ENCODE results near the gene ADAM12. TPM values are rescaled to one million over a fixed set of nuclear protein-coding genes. Genes with fewer than 3 reads are reported as not detected.

Gene ADAM12
- total RNA-seq, 2 donors from 2014 or later: 0.14 to 1.9 TPM

- Histone ChIP-seq H3K9me3 (no peaks in the 10 kb centered on the region), H3K27me3 (replicated peaks; ENCODE audit: insufficient read depth) (no peaks in the 10 kb centered on the region), H3K27ac (no peak overlapping the region), H3K4me3 (no peak overlapping the region), H3K36me3 (no peaks in the 10 kb centered on the region), H3K4me1 (replicated peaks) (no peaks in the 10 kb centered on the region)
- 84% methylated on average over 4 of the region's 4 CpGs for WGBS
- no peak for DNase-seq (ENCODE audit: low spot score)
- no peak for TF ChIP-seq POLR2AphosphoS5 (IDR thresholded peaks at IDR 0.05)
- TF ChIP-seq POLR2A (IDR thresholded peaks at IDR 0.05): no peak
- no peak for TF ChIP-seq CTCF (IDR thresholded peaks at IDR 0.05)
- intact Hi-C loops (cut with DNase I): no loop called here
These were observed 224.8 kb downstream of the ADAM12 start for GRCh38 chr10:126163506-126163905.

DNA sequence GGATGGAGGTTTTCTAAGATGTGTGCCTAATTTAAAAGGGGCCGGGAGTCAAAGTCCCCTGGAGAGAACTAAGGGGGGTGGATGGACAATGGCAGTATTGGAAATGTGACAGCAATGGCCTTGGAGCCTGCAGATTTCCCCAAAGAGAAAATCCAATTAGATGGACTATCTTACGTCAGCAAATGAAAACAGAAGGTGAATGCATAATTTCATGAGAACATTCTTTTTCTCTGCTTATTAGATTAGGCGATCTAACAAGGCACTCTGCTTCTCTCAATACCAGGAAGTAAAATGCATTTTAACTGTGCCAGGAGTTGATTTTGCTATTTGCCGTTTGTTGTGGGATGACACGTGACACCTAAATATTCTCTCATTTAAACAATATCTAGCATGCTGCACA lies 226.6 kb downstream of the ADAM12 start:
- WGBS: 70% methylated on average over 5 of the region's 5 CpGs
- TF ChIP-seq POLR2AphosphoS5 (IDR thresholded peaks at IDR 0.05) (no peak), POLR2A (IDR thresholded peaks at IDR 0.05) (no peak), CTCF (IDR thresholded peaks at IDR 0.05) (no peak)
- H3K27ac ChIP-seq: no peak overlapping the region
- no peaks in the 10 kb centered on the region for H3K9me3 ChIP-seq
- no peak for DNase-seq (ENCODE audit: low spot score)
- intact Hi-C loops (cut with DNase I): no loop called here
- H3K4me3 ChIP-seq: no peak overlapping the region
- H3K4me1 ChIP-seq (replicated peaks): no peaks in the 10 kb centered on the region
- H3K36me3 ChIP-seq: no peaks in the 10 kb centered on the region
- no peaks in the 10 kb centered on the region for H3K27me3 ChIP-seq (replicated peaks; ENCODE audit: insufficient read depth)

DNA sequence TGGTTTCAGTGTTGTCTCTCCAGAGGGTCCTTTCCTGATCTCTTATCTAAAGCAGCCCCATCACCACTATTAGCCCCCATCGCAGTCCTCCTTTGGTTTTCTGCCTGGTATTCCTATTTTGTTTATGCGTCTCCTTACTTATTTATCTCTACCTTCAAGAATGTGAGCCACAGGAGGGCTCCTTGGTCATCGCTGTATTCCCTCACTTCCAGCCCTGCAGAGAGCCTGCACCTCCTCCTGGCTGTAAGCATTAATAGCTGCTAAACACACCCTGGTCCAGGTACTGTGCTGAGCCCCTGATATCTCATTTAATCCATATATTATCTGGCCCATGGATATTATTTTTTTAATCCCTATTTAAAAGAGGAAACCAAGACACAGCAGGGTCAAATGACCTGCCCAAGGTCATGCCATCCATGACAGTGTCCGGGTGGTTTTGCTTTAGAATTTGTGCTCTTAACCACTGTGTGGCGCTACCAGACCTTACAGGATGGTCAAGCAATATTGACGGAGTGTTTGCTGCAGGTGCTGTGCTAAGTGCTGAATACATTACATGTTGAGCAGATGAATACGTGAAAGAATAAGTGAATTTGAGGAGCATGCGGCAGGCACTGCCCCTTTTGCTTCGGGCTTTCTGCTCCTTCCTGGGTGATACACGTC lies 227.2 kb downstream of the ADAM12 start:
- no peaks in the 10 kb centered on the region for H3K9me3 ChIP-seq
- no peaks in the 10 kb centered on the region for H3K36me3 ChIP-seq
- no peak for DNase-seq (ENCODE audit: low spot score)
- no peak for TF ChIP-seq CTCF (IDR thresholded peaks at IDR 0.05)
- WGBS: 86% methylated on average over 10 of the region's 10 CpGs
- H3K27me3 ChIP-seq (replicated peaks; ENCODE audit: insufficient read depth): no peaks in the 10 kb centered on the region
- H3K4me1 ChIP-seq (replicated peaks): no peaks in the 10 kb centered on the region
- no peak overlapping the region for H3K4me3 ChIP-seq
- H3K27ac ChIP-seq: no peak overlapping the region
- intact Hi-C loops (cut with DNase I): no loop called here

- Histone ChIP-seq H3K4me3 (no peak overlapping the region), H3K27me3 (replicated peaks; ENCODE audit: insufficient read depth) (no peaks in the 10 kb centered on the region), H3K27ac (no peak overlapping the region), H3K9me3 (no peaks in the 10 kb centered on the region), H3K36me3 (no peaks in the 10 kb centered on the region), H3K4me1 (replicated peaks) (no peaks in the 10 kb centered on the region)
- DNase-seq (ENCODE audit: low spot score): no peak
- TF ChIP-seq CTCF (IDR thresholded peaks at IDR 0.05) (no peak), POLR2AphosphoS5 (IDR thresholded peaks at IDR 0.05) (no peak), POLR2A (IDR thresholded peaks at IDR 0.05) (no peak)
- 75% methylated on average over 5 of the region's 5 CpGs for WGBS
- intact Hi-C loops (cut with DNase I): no loop called here
These were observed 227.7 kb downstream of the ADAM12 start for GRCh38 chr10:126160571-126160970.

DNA sequence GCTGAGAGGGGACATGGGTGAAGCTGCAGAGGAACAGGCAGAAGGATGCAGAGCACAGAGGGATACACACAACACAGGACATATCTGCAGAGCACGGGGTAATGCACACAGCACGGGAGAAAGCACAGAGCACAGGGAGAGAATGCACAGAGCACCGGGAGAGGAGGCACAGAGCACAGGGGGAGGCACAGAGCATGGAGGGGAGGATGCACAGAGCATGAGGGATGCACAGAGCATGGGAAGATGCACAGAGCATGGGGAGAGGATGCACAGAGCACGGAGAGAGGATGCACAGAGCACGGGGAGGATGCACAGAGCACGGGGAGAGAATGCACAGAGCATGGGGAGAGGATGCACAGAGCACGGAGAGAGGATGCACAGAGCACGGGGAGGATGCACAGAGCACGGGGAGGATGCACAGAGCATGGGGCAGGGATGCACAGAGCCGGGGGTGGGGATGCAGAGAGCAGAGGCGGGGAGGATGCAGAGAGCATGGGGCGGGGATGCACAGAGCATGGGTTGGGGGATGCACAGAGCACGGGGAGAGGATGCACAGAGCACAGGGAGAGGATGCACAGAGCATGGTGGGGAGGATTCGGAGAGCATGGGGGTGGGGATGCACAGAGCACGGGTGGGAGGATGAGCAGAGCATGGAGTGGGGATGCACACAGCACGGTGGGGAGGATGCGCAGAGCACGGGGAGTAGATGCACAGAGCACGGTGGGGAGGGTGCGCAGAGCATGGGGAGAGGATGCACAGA lies 230.0 kb downstream of the ADAM12 start:
- no peaks in the 10 kb centered on the region for H3K9me3 ChIP-seq
- H3K4me3 ChIP-seq: no peak overlapping the region
- H3K27me3 ChIP-seq (replicated peaks; ENCODE audit: insufficient read depth): no peaks in the 10 kb centered on the region
- intact Hi-C loops (cut with DNase I): no loop called here
- no peak for DNase-seq (ENCODE audit: low spot score)
- H3K27ac ChIP-seq: no peak overlapping the region
- 73% methylated on average over 20 of the region's 20 CpGs for WGBS
- TF ChIP-seq POLR2AphosphoS5 (IDR thresholded peaks at IDR 0.05) (no peak), POLR2A (IDR thresholded peaks at IDR 0.05) (no peak), CTCF (IDR thresholded peaks at IDR 0.05) (no peak)
- H3K4me1 ChIP-seq (replicated peaks): no peaks in the 10 kb centered on the region
- no peaks in the 10 kb centered on the region for H3K36me3 ChIP-seq

Measured in prostate gland (tissue), 2 donors.